HG02678 (cell line): ENCODE measurements around the gene SMIM10L2A.
"Not testable (repeated sequence)": the region's sequence is repeated elsewhere in the genome, so short reads cannot be mapped to it uniquely, and the experiment has no call there.

Experiments used
- ATAC-seq: cut with Tn5 transposase; IDR thresholded peaks from one replicate; pipeline ENCODE4 v1.9.1; 2021; ENCODE audit warnings: mild to moderate bottlenecking, moderate library complexity; ENCODE audit not compliant: unreplicated experiment

The SMIM10L2A gene

GRCh38 chrX:135422810-135423168 lies 1.0 kb downstream of the SMIM10L2A start:
- not testable (repeated sequence) for ATAC-seq

DNA sequence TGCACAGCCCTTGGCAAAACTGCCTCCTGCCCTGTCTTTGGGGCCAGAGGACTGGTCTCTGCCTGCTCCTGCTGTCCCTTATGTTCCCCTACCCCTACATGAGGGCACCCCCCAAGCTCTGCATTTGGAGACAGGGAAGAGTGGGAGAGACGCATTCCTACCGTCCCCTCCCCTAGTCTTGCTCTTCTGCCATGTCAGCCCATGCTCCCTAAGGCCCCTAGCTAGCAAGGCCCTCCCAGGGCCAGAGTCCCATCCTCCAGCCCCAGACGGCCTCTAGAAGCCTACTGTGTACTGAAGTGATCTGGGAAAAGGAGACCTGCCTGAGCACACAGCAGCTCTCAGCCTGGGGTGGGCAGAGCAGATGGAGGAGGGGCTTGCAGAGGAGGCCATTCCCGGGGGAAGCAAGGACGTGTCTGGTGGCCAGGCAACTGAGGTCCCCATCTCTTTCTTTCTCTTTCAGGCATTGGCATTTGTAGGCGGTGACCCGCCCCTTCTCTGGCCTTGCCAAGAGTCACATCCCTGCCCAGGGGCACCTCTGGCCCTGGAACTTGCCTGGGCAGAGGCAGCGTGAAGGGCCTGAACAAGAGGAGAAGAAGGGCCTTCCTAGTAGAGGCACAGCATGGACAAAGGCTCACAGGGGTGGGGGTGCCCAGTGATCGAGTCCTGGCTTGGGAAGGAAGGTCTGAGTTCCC lies 1.6 kb downstream of the SMIM10L2A start:
- not testable (repeated sequence) for ATAC-seq

- no peak for ATAC-seq
Measured at GRCh38 chrX:135424469-135424868, 2.7 kb downstream of the SMIM10L2A start.

DNA sequence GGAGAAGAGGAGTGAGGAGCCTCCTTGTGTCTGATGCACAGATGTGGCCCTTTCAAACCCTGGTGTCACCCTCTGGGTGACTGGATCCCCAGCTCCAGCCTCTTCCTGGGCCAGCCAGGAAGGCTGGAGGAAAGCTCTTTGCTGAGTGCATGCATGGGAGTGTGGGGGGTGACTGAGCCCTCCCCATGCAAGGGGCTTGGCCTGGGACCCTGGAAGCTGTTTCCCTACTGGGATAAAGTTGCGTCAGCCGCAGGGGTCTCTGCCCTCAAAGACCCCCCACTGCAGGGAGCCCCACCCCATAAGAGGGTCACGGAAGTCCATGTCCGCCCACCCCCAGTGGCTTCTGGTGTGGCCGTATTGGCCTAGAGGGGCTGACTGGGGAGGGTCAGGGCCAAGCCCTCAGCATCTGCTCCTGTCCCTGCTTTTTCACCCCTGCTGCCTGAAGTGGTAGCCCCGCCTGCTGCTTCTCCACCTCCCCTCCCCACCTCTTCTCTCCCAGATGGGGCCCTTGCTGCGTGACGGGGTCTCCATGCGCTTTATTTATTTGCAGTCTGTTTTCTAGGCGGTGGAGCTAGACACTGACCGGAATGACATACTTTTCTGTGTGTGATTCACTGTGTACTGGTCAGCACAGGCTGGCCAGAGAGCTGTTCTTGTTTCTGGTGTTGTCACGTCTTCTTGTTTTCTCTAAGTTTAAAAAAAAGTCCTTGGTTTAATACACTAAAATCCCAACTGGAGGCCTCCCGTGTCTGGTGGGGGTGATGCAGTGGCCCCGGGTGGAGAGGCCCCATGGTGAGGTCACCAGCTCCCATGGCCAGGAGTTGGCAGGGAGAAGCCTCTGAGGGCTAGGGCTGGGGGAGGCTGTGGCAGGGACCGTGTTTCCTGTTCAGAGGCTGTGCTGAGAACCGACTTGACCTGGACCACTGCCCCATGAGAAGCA lies 3.6 kb downstream of the SMIM10L2A start:
- no peak for ATAC-seq

GRCh38 chrX:135429429-135429828 lies 7.7 kb downstream of the SMIM10L2A start:
- no peak for ATAC-seq

GRCh38 chrX:135431886-135432285 lies 10.1 kb downstream of the SMIM10L2A start:
- no peak for ATAC-seq

DNA sequence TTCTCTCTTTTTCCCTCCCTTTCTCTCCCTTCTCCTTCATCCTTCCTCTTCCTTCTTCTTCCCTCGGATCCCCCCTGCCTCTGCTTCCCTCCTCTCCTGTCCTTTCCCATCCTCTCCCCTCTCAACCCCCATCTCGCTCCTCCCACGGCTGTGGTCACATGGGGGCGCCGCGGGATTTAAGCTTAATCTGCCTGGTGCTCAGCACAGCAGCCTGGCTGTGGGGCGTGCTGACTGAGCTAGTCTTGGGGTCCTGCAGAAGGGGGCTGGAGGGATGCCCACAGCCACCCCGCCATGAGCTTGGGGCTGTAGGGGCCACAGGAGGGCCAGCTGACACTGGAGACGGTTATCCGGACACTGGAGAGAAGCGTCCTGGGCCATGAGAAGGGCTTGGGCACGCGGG lies 10.7 kb downstream of the SMIM10L2A start:
- ATAC-seq, result no peak

- ATAC-seq, result no peak
Measured at GRCh38 chrX:135432881-135433521, 11.3 kb downstream of the SMIM10L2A start.

DNA sequence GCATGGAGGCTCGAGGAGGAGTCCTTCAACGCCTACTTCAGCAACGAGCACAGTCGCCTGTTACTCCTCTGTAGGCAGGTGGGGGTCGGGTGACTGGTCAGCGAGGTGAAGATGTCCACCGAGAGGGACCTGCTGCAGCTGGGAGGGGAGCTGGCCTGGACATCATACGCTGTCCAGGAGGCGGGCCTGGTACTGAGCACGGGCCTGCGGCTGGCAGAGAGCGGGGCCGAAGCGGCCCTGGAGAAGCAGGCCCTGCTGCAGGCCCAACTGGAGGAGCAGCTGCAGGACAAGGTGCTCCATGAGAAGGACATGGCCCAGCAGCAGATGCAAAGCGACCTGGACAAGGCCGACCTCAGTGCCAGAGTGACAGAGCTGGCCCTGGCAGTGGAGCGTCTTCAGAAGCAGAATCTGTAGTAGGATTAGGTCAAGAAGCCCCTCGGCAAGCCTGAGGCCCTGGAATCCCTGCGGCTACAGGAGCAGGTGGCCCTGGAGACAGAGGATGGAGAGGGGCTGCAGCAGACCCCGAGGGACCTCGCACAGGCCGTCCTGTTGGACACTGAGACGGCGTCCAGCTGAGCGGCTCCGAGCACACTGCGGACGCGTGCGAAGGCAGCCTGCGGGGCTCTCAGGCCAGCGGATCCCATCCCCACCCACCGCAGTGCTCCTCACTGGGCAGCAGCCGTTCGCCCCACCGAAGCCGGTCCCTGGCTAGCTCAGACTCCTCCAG lies 11.9 kb downstream of the SMIM10L2A start:
- ATAC-seq, result no peak

- ATAC-seq, result no peak
Measured at GRCh38 chrX:135434258-135435138, 12.8 kb downstream of the SMIM10L2A start.

GRCh38 chrX:135435139-135435922 lies 13.6 kb downstream of the SMIM10L2A start:
- no peak for ATAC-seq

- no peak for ATAC-seq
Measured at GRCh38 chrX:135435933-135436332, 14.2 kb downstream of the SMIM10L2A start.

GRCh38 chrX:135436456-135436855 lies 14.7 kb downstream of the SMIM10L2A start:
- ATAC-seq, result no peak

DNA sequence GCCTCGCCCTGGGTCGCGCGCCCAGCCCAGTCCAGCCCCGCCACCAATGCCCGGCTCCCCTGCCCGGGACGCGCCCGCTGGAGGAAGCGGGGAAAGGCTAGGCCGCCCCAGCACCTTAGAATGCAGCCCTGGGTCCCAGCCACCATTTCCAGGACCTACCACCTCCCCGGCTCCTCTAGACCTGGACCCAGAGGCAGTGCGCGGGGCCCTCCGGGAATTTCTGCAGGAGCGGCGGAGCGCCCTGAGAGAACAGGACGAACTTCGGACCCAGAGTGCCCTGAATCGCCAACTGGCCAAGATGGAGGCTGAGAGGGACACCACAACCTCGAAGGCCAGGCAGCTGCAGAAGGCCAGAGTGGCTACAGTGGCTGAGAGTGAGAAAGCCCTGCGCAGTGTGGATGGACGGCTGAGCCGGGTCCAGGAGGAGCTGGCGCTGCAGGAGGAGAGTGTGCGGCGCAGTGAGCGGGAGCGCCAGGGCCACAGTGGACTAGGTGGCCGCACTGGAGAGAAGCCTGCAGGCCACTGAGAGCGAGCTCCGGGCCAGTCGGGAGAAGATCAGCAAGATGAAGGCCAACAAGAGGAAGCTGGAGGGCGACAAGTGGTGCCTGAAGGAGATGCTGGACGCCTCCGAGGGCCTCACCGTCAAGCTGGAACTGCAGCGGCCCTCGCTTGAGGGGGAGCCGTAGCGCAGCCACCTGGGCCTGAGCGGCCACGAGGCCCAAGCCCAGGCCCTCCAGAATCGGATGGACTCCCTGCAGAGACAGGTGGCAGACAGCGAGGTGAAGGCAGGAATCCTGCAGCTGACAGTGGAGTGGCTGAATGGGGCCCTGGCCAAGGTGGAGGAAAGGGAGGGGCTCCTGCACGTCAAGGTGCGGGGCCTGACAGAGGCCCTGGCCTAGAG lies 15.5 kb downstream of the SMIM10L2A start:
- no peak for ATAC-seq

DNA sequence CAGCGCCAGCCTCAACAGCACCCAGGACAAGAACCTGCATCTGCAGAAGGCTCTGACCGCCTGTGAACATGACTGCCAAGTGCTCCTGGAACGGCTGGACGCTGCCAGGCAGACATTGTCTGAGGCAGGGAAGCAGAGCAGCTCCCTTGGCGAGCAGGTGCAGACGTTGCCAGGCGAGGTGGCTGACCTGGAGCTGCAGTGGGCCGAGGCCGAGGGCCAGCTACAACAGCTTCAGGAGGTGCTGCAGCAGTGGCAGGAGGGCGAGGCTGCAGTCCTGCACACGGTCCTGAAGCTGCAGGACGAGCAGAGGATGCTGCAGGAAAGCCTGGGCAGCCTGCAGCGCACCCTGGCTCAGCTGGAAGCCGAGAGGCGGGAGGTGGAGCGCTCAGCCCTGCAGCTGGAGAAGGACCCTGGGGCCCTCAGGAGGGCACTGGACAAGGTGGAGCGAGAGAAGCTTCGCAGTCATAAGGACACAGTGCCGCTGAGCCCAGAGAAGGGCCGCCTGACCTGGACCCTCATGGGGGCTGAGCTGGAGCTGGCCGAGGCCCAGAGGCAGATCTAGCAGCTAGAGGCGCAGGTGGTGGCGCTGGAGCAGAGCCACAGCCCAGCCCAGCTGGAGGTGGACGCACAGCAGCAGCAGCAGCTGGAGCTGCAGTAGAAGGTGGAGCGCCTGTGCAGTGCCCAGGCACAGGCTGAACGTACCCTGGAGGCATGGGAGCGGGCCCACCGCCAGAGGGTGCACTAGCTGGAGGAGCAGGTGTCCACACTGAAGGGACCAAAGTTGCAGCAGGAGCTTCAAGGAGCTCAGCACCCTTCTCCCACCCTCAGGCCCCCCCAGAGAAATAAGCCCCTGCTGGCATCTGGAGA lies 16.4 kb downstream of the SMIM10L2A start:
- ATAC-seq, result no peak

DNA sequence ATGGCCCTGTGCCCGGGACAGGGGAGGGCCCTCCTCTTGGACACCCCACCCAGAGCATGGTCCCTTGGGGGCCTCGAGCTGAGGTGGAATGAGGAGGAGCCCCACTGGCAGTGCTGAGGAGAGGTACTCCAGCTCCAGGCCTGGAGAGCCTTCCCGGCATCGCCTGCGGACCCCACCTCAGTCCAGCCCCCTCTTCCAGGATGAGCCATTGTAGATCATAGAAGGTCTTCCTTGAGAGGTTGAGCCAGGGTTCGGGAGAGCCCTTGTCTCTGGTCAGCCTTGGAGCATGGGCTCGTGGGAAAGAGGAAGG lies 16.9 kb downstream of the SMIM10L2A start:
- ATAC-seq, result no peak
